HepG2 (cell line): ENCODE results near the gene S100A7. TPM values are rescaled to one million over a fixed set of nuclear protein-coding genes. Genes with fewer than 3 reads are reported as not detected.

Source experiments
- ATAC-seq: fragments of 200-7000 bp; cut with Tn5 transposase; 3 replicates; pipeline ENCODE4 v1.9.1; 2020; ENCODE audit warnings: mild to moderate bottlenecking, moderate library complexity
- BruUV-seq: library from RNA; stranded (reverse); fragments of 400-500 nt; replicated peaks from 2 replicates; lab custom pipeline; 2021; lab: Mats Ljungman, UMichigan
- CTCF ChIA-PET: fragments of 300-600 bp; formaldehyde crosslinking; extraction: SDS; loops from one replicate; lab custom pipeline; 2021; ENCODE audit warnings: low total read pairs, inconsistent platforms, low intra/inter-chr PET ratio; lab: Yijun Ruan, JAX
- POLR2A ChIA-PET: fragments of 350-600 bp; sonication (Branson Sonifier 250); formaldehyde crosslinking; loops from one replicate; lab custom pipeline; 2020; ENCODE audit warnings: antibody characterized with exemption, inconsistent platforms; lab: Yijun Ruan, JAX
- DNase-seq: peaks from one replicate; pipeline ENCODE4 v3.0.0-alpha.2; 2015; ENCODE audit warnings: low spot score
- FAIRE-seq: peaks from 3 replicates; lab custom pipeline; 2011; peaks lifted over from hg19 to GRCh38; lab: Jason Lieb, UNC
- H2AFZ ChIP-seq: one replicate; pipeline ENCODE4 v1.6.1; 2011; ENCODE audit warnings: low read length, inconsistent platforms
- H3K27ac ChIP-seq: fragments of 300-600 bp; 3 replicates; pipeline ENCODE4 v1.8.0; 2011; ENCODE audit warnings: mixed run types, mild to moderate bottlenecking, mixed read lengths, low read length, inconsistent platforms; ENCODE audit not compliant: insufficient read depth; ENCODE audit errors: extremely low read length
- H3K27me3 ChIP-seq, 2 experiments: fragments of 200-600 bp in 1 of 2; 2 replicates in 1 of 2; 3 replicates in 1 of 2; pipeline versions ENCODE4 v1.6.0 to v1.8.0; 2011; ENCODE audit warnings: low read length in 2 of 2, mild to moderate bottlenecking in 2 of 2, moderate library complexity in 2 of 2, inconsistent platforms in 1 of 2; ENCODE audit not compliant: insufficient read depth in 2 of 2, control insufficient read depth in 1 of 2
- H3K36me3 ChIP-seq, 2 experiments: fragments of 200-600 bp in 1 of 2; replicated peaks in 1 of 2; 2 replicates in 1 of 2; 3 replicates in 1 of 2; pipeline versions ENCODE4 v1.5.1 to v1.8.0; 2011; ENCODE audit warnings: low read length in 2 of 2, inconsistent platforms in 1 of 2; ENCODE audit not compliant: insufficient read depth in 2 of 2, control insufficient read depth in 1 of 2
- H3K4me1 ChIP-seq: 2 replicates; pipeline ENCODE4 v1.5.1; 2012; ENCODE audit warnings: low read length, inconsistent platforms; ENCODE audit not compliant: insufficient read depth
- H3K4me2 ChIP-seq: 2 replicates; pipeline ENCODE4 v1.6.0; 2011; ENCODE audit warnings: low read depth, low read length, inconsistent platforms
- H3K4me3 ChIP-seq, 3 experiments: fragments of 200-600 bp in 1 of 3; sonication (generic), shearing (Covaris generic) in 1 of 3; replicated peaks in 1 of 3; 2 replicates each; pipeline ENCODE4 v1.5.1; 2011 to 2016; ENCODE audit warnings: low read length in 3 of 3, inconsistent platforms in 2 of 3, low read depth in 2 of 3, mild to moderate bottlenecking in 2 of 3, control low read depth in 1 of 3, mixed read lengths in 1 of 3; ENCODE audit not compliant: insufficient read depth in 1 of 3
- H3K79me2 ChIP-seq: one replicate; pipeline ENCODE4 v1.6.1; 2011; ENCODE audit warnings: low read length, inconsistent platforms; ENCODE audit not compliant: insufficient read depth
- H3K9ac ChIP-seq: 2 replicates; pipeline ENCODE4 v1.6.0; 2011; ENCODE audit warnings: mild to moderate bottlenecking, low read depth, low read length, inconsistent platforms; ENCODE audit not compliant: insufficient read depth
- H3K9me3 ChIP-seq: 2 replicates; pipeline ENCODE4 v1.5.1; 2012; ENCODE audit warnings: mild to moderate bottlenecking, low read length
- H4K20me1 ChIP-seq: 2 replicates; pipeline ENCODE4 v1.6.0; 2011; ENCODE audit warnings: inconsistent platforms, mild to moderate bottlenecking, low read length, moderate library complexity; ENCODE audit not compliant: insufficient read depth
- ATRX ChIP-seq: sonication (generic); formaldehyde crosslinking; IDR thresholded peaks from 2 replicates; pipeline ENCODE4 v1.4.0; 2020; ENCODE audit warnings: missing genetic modification reagents, borderline replicate concordance
- DR1 ChIP-seq: sonication (generic); formaldehyde crosslinking; IDR thresholded peaks from 2 replicates; pipeline ENCODE4 v1.8.0; 2021; ENCODE audit warnings: mild to moderate bottlenecking, missing genetic modification reagents, inconsistent platforms
- HBP1 ChIP-seq: IDR thresholded peaks from 2 replicates; pipeline ENCODE4 v1.6.1; 2016; ENCODE audit warnings: low read depth, control low read depth
- PAF1 ChIP-seq: IDR thresholded peaks from 2 replicates; pipeline ENCODE4 v1.6.1; 2016; ENCODE audit warnings: missing genetic modification reagents, missing compliant biosample characterization
- TARDBP ChIP-seq: sonication (generic); formaldehyde crosslinking; IDR thresholded peaks from 2 replicates; pipeline ENCODE4 v1.8.0; 2022; ENCODE audit warnings: mild to moderate bottlenecking, missing genetic modification reagents
- TBP ChIP-seq: sonication (generic); formaldehyde crosslinking; IDR thresholded peaks from 2 replicates; pipeline ENCODE4 v1.5.0; 2020; ENCODE audit warnings: missing genetic modification reagents
- ZBTB20 ChIP-seq: sonication (generic); formaldehyde crosslinking; IDR thresholded peaks from 2 replicates; pipeline ENCODE4 v1.8.1; 2023; ENCODE audit warnings: missing genetic modification reagents, low read depth, mild to moderate bottlenecking, borderline replicate concordance
- ZBTB21 ChIP-seq: sonication (generic); formaldehyde crosslinking; IDR thresholded peaks from 2 replicates; pipeline ENCODE4 v1.4.0; 2020; ENCODE audit warnings: missing genetic modification reagents
- ZNF432 ChIP-seq: sonication (generic); formaldehyde crosslinking; IDR thresholded peaks from 2 replicates; pipeline ENCODE4 v1.5.0; 2020; ENCODE audit warnings: missing genetic modification reagents, mild to moderate bottlenecking, borderline replicate concordance
- ZNF773 ChIP-seq: sonication (generic); formaldehyde crosslinking; IDR thresholded peaks from 2 replicates; pipeline ENCODE4 v1.4.0; 2020; ENCODE audit warnings: missing genetic modification reagents, borderline replicate concordance
- WGBS: methylation state at CpG from one replicate; pipeline ENCODE4 v1.1.6; 2017; ENCODE audit warnings: low lambda C conversion rate; 5-methylcytosine and 5-hydroxymethylcytosine counted together
- in situ Hi-C: cut with HindIII; loops from 2 replicates; pipeline ENCODE4 v1.10.0; 2017; ENCODE audit warnings: low pct_unique_long_range_greater_than_20kb; ENCODE audit not compliant: extremely low pct_ligation_motif_present
- intact Hi-C: fragments of 100-400 bp; cut with micrococcal nuclease; formaldehyde crosslinking; loops from one replicate; pipeline ENCODE4 v1.10.0; 2022; ENCODE audit not compliant: unreplicated experiment
- polyA plus RNA-seq, 8 experiments: library from polyadenylated mRNA; depleted of rRNA in 3 of 8; stranded (reverse) in 7 of 8; unstranded in 1 of 8; fragments of >200 nt; fragmentation: Illumina TruSeq in 4 of 8; extraction: Trizol in 4 of 8; gene quantifications; 2 replicates each; pipeline versions ENCODE4 v1.2.1 to v1.2.3, GENCODE V29; 2011 to 2016; ENCODE audit warnings: low read depth in 4 of 8, missing spikeins in 1 of 8, mixed read lengths in 1 of 8; ENCODE audit not compliant: insufficient read depth in 1 of 8
- total RNA-seq, 5 experiments: library from RNA; depleted of rRNA; stranded (reverse); fragments of >200 nt; fragmentation: Illumina TruSeq; extraction: Trizol; gene quantifications; 2 replicates each; pipeline ENCODE4 v1.2.3, GENCODE V29; 2016; ENCODE audit warnings: low read depth in 1 of 5
- TF ChIP-seq, protein P1 (sequence below): sonication (generic); formaldehyde crosslinking; IDR thresholded peaks from 2 replicates; pipeline ENCODE4 v1.4.0; 2020; ENCODE audit warnings: missing genetic modification reagents, borderline replicate concordance

Gene S100A7
- total and polyA plus RNA-seq, 2 of the 13 experiments (the other 11 are each of a cell fraction or from before 2014, with no cell fraction given): not detected

- Histone ChIP-seq H2AFZ (no peak overlapping the region), H3K9ac (no peak overlapping the region), H3K4me1 (no peaks in the 10 kb centered on the region), H4K20me1 (no peaks in the 10 kb centered on the region), H3K27ac (no peak overlapping the region), H3K79me2 (no peaks in the 10 kb centered on the region), H3K9me3 (no peaks in the 10 kb centered on the region), H3K27me3 (no peaks in the 10 kb centered on the region), H3K4me2 (no peak overlapping the region), H3K4me3 (no peak overlapping the region), H3K36me3 (no peaks in the 10 kb centered on the region)
- intact Hi-C loops (no loop called here), in situ Hi-C loops (no loop called here)
- FAIRE-seq (no peak), ATAC-seq (no peak), DNase-seq (no peak)
- CTCF ChIA-PET: no interaction called here
- POLR2A ChIA-PET: no interaction called here
- 0% methylated on average over 5 of the region's 7 CpGs for WGBS
- BruUV-seq: no TSS peak
- TF ChIP-seq ZNF432 (no peak), HBP1 (no peak), TBP (CRISPR knock-in tag) (no peak), ZNF773 (no peak), TARDBP (CRISPR knock-in tag) (no peak), ATRX (no peak), ZBTB20 (CRISPR knock-in tag) (no peak), PAF1 (CRISPR knock-in tag) (no peak), DR1 (CRISPR knock-in tag) (no peak), ZBTB21 (CRISPR knock-in tag) (no peak)
- TF ChIP-seq, protein P1, sequence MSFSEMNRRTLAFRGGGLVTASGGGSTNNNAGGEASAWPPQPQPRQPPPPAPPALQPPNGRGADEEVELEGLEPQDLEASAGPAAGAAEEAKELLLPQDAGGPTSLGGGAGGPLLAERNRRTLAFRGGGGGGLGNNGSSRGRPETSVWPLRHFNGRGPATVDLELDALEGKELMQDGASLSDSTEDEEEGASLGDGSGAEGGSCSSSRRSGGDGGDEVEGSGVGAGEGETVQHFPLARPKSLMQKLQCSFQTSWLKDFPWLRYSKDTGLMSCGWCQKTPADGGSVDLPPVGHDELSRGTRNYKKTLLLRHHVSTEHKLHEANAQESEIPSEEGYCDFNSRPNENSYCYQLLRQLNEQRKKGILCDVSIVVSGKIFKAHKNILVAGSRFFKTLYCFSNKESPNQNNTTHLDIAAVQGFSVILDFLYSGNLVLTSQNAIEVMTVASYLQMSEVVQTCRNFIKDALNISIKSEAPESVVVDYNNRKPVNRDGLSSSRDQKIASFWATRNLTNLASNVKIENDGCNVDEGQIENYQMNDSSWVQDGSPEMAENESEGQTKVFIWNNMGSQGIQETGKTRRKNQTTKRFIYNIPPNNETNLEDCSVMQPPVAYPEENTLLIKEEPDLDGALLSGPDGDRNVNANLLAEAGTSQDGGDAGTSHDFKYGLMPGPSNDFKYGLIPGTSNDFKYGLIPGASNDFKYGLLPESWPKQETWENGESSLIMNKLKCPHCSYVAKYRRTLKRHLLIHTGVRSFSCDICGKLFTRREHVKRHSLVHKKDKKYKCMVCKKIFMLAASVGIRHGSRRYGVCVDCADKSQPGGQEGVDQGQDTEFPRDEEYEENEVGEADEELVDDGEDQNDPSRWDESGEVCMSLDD (CRISPR knock-in tag): no peak
These were observed 30.9 kb downstream of the S100A7 start for GRCh38 chr1:153429266-153430165.
